B cell (primary cell): ENCODE results near the gene PAPPA. TPM values are rescaled to one million over a fixed set of nuclear protein-coding genes. Genes with fewer than 3 reads are reported as not detected.

Experiments
- ATAC-seq: fragments of 200-7000 bp; cut with Tn5 transposase; one replicate; pipeline ENCODE4 v1.10.0; 2021; ENCODE audit warnings: low read depth, mild to moderate bottlenecking, moderate number of reproducible peaks, moderate library complexity
- CTCF ChIA-PET: fragments of 350-600 bp; sonication (Branson Sonifier 250); formaldehyde crosslinking; loops from one replicate; lab custom pipeline; 2021; ENCODE audit warnings: antibody characterized with exemption, inconsistent platforms; lab: Charles Lee
- POLR2A ChIA-PET: fragments of 350-600 bp; sonication (Branson Sonifier 250); formaldehyde crosslinking; loops from one replicate; lab custom pipeline; 2021; ENCODE audit warnings: antibody characterized with exemption; lab: Charles Lee
- DNase-seq: peaks from one replicate; pipeline ENCODE4 v3.0.0; 2013
- H2AFZ ChIP-seq: 2 replicates; pipeline ENCODE4 v1.6.1; 2012; ENCODE audit warnings: mild to moderate bottlenecking, low read depth, low read length; ENCODE audit not compliant: insufficient read depth, poor library complexity, severe bottlenecking
- H3K27ac ChIP-seq, 2 donors: 1 replicate in 1 of 2; 2 replicates in 1 of 2; pipeline ENCODE4 v1.5.1; 2012 to 2013; ENCODE audit warnings: low read length in 2 of 2, mild to moderate bottlenecking in 2 of 2, moderate library complexity in 1 of 2
- H3K27me3 ChIP-seq, 4 experiments: fragments of 200-600 bp in 1 of 4; sonication (generic) in 1 of 4; replicated peaks in 1 of 4; 1 replicate in 2 of 4; 2 replicates in 2 of 4; pipeline versions ENCODE4 v1.6.1 to v1.7.0; 2013 to 2016; ENCODE audit warnings: low read length in 3 of 4, mild to moderate bottlenecking in 2 of 4, mixed read lengths in 1 of 4, moderate library complexity in 1 of 4; ENCODE audit not compliant: insufficient read depth in 4 of 4, control insufficient read depth in 3 of 4; ENCODE audit errors: control extremely low read depth in 1 of 4
- H3K36me3 ChIP-seq, 2 experiments: replicated peaks in 1 of 2; 1 replicate in 1 of 2; 2 replicates in 1 of 2; pipeline versions ENCODE4 v1.6.1 to v1.7.1; 2013; ENCODE audit warnings: low read length in 1 of 2; ENCODE audit not compliant: insufficient read depth in 2 of 2, control insufficient read depth in 1 of 2; ENCODE audit errors: control extremely low read depth in 1 of 2, extremely low read depth in 1 of 2
- H3K4me1 ChIP-seq, 2 donors: fragments of 200-600 bp in 1 of 2; sonication (generic) in 1 of 2; 1 replicate in 1 of 2; 2 replicates in 1 of 2; pipeline versions ENCODE4 v1.5.1 to v1.6.1; 2013 to 2017; ENCODE audit warnings: low read length in 2 of 2; ENCODE audit not compliant: control insufficient read depth in 2 of 2, insufficient read depth in 2 of 2
- H3K4me2 ChIP-seq: replicated peaks from 2 replicates; pipeline ENCODE3; 2012; ENCODE audit warnings: mild to moderate bottlenecking, low read depth, low read length; ENCODE audit not compliant: poor library complexity, severe bottlenecking
- H3K4me3 ChIP-seq, 5 experiments: fragments of 200-600 bp in 1 of 5; sonication (generic) in 1 of 5; 1 replicate in 3 of 5; 2 replicates in 2 of 5; pipeline versions ENCODE4 v1.5.1 to v1.7.0; 2011 to 2016; ENCODE audit warnings: low read length in 4 of 5, mild to moderate bottlenecking in 4 of 5, low read depth in 2 of 5, control low read depth in 1 of 5, moderate library complexity in 1 of 5; ENCODE audit not compliant: insufficient read depth in 1 of 5; ENCODE audit errors: control extremely low read depth in 1 of 5, extremely low read depth in 1 of 5
- H3K79me2 ChIP-seq: fragments of 200-600 bp; sonication (generic); one replicate; pipeline ENCODE4 v1.6.0; 2016; ENCODE audit warnings: low read length; ENCODE audit not compliant: control insufficient read depth, insufficient read depth
- H3K9ac ChIP-seq: fragments of 200-600 bp; sonication (generic); 2 replicates; pipeline ENCODE4 v1.6.1; 2017; ENCODE audit warnings: mild to moderate bottlenecking, low read length, moderate library complexity
- H3K9me3 ChIP-seq, 3 donors: one replicate each; pipeline versions ENCODE4 v1.6.1 to v1.7.1; 2013; ENCODE audit warnings: low read length in 2 of 3; ENCODE audit not compliant: control insufficient read depth in 2 of 3, insufficient read depth in 1 of 3; ENCODE audit errors: control extremely low read depth in 1 of 3
- H4K20me1 ChIP-seq: 2 replicates; pipeline ENCODE4 v1.6.0; 2012; ENCODE audit warnings: mild to moderate bottlenecking, low read length; ENCODE audit not compliant: insufficient read depth, control insufficient read depth, poor library complexity, severe bottlenecking
- H3K27ac Mint-ChIP-seq: one replicate; pipeline ENCODE4 v1.8.0; 2021; ENCODE audit warnings: mixed read lengths
- H3K27me3 Mint-ChIP-seq: one replicate; pipeline ENCODE4 v1.8.0; 2021; ENCODE audit warnings: mixed read lengths
- H3K4me1 Mint-ChIP-seq: one replicate; pipeline ENCODE4 v1.8.0; 2021; ENCODE audit warnings: mixed read lengths
- H3K4me3 Mint-ChIP-seq: one replicate; pipeline ENCODE4 v1.8.0; 2021; ENCODE audit warnings: mixed read lengths
- H3K9me3 Mint-ChIP-seq: one replicate; pipeline ENCODE4 v1.8.0; 2022; ENCODE audit warnings: mixed read lengths; ENCODE audit not compliant: insufficient read depth
- EZH2 ChIP-seq: IDR thresholded peaks from 2 replicates; pipeline ENCODE4 v1.6.1; 2012; ENCODE audit warnings: borderline replicate concordance, low read depth, mild to moderate bottlenecking, moderate library complexity, low read length; ENCODE audit not compliant: insufficient read depth, poor library complexity, severe bottlenecking
- WGBS: methylation state at CpG from one replicate; pipeline ENCODE4 v1.1.5; 2013; ENCODE audit warnings: missing lambda C conversion rate; ENCODE audit not compliant: insufficient coverage; 5-methylcytosine and 5-hydroxymethylcytosine counted together
- intact Hi-C: fragments of 100-400 bp; cut with micrococcal nuclease; formaldehyde crosslinking; loops from one replicate; pipeline ENCODE4 v1.10.0; 2022
- polyA plus RNA-seq: library from polyadenylated mRNA; depleted of rRNA; stranded (reverse); fragments of >200 nt; gene quantifications from 2 replicates; pipeline ENCODE4 v1.2.3, GENCODE V29; 2012
- total RNA-seq, 2 donors: library from RNA; stranded (reverse); fragments of 120-200 nt in 1 of 2; gene quantifications; 1 replicate in 1 of 2; 2 replicates in 1 of 2; pipeline versions ENCODE4 v1.2.3 to v1.2.4, GENCODE V29; 2013 to 2022
- TF ChIP-seq, protein P1 (sequence below): fragments of 200-600 bp; IDR thresholded peaks from one replicate; pipeline ENCODE4 v1.8.0; 2022; ENCODE audit warnings: antibody characterized with exemption, mild to moderate bottlenecking

PAPPA gene
- total and polyA plus RNA-seq, 2 donors (not counting 1 experiment from before 2014, with no cell fraction given), result not detected

DNA sequence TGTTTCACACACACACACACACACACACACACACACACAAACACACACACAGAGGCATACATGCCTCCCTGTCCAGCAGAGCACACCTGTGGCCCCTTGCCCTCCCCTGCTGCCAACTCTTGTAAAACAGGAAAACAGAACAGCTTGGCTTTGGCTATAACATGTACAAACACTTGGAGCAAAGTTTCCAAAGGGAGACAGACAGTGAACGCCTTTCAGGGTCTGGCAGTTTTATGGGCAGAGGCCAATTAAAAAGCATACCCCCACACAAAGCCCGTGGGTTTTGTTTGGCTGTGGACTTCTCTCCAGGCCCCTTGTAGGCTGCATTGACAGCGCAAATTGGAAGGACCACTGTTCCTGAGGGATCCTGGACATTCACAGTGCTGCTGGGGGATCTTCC, 265.6 kb downstream of the PAPPA start:
- Histone ChIP-seq H3K27me3 (no peaks in the 10 kb centered on the region), H3K4me2 (no peak overlapping the region), H3K79me2 (no peaks in the 10 kb centered on the region), H3K27ac (no peak overlapping the region), H3K36me3 (no peaks in the 10 kb centered on the region), H2AFZ (no peak overlapping the region), H3K4me3 (no peak overlapping the region), H3K4me1 (no peaks in the 10 kb centered on the region), H4K20me1 (no peaks in the 10 kb centered on the region), H3K9me3 (no peaks in the 10 kb centered on the region), H3K9ac (no peak overlapping the region)
- no peak overlapping the region for H3K27ac Mint-ChIP-seq
- POLR2A ChIA-PET, result no interaction called here
- ATAC-seq (no peak), DNase-seq (no peak)
- intact Hi-C loops, result no loop called here
- no peaks in the 10 kb centered on the region for H3K4me1 Mint-ChIP-seq
- CTCF ChIA-PET, result no interaction called here
- no peaks in the 10 kb centered on the region for H3K9me3 Mint-ChIP-seq
- H3K27me3 Mint-ChIP-seq, result no peaks in the 10 kb centered on the region
- WGBS, result 57% methylated on average over 3 of the region's 3 CpGs
- no peak overlapping the region for H3K4me3 Mint-ChIP-seq
- no peak for TF ChIP-seq EZH2
- TF ChIP-seq, protein P1, sequence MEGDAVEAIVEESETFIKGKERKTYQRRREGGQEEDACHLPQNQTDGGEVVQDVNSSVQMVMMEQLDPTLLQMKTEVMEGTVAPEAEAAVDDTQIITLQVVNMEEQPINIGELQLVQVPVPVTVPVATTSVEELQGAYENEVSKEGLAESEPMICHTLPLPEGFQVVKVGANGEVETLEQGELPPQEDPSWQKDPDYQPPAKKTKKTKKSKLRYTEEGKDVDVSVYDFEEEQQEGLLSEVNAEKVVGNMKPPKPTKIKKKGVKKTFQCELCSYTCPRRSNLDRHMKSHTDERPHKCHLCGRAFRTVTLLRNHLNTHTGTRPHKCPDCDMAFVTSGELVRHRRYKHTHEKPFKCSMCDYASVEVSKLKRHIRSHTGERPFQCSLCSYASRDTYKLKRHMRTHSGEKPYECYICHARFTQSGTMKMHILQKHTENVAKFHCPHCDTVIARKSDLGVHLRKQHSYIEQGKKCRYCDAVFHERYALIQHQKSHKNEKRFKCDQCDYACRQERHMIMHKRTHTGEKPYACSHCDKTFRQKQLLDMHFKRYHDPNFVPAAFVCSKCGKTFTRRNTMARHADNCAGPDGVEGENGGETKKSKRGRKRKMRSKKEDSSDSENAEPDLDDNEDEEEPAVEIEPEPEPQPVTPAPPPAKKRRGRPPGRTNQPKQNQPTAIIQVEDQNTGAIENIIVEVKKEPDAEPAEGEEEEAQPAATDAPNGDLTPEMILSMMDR, result no peak

DNA sequence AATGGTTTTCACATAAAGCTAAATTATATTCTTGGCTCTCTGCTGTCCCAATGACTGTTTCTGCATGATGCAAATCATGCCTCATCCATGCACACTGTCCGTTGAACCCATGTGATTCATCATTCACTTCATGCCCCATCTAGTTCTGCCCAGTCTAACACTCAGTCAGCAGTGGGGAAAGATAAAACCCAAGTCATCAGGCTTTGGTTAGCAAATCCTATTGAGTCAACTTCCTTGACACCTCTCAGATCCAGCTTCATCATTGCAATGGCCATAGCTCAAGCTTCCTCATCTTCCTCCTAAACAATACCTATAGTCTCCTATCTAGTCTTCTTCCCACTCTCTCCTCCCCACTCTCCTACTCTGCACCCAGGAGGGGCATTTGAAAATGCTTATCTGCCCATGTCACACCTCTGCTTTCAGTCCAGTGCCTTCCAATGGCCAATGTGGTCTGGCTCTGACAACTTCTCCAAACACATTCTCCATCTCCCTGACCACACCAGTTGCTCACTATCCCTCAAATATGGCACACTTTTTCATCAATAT, 267.5 kb downstream of the PAPPA start:
- no peaks in the 10 kb centered on the region for H3K79me2 ChIP-seq
- no peak overlapping the region for H3K9ac ChIP-seq
- no peak overlapping the region for H3K4me3 ChIP-seq
- ChIA-PET CTCF (no interaction called here), POLR2A (no interaction called here)
- no peaks in the 10 kb centered on the region for H3K9me3 Mint-ChIP-seq
- no peak overlapping the region for H2AFZ ChIP-seq
- no peaks in the 10 kb centered on the region for H3K27me3 Mint-ChIP-seq
- TF ChIP-seq, protein P1, result no peak
- TF ChIP-seq EZH2, result no peak
- H3K4me1 Mint-ChIP-seq, result no peaks in the 10 kb centered on the region
- H3K9me3 ChIP-seq, result peaks cover 0 to 3% (median 0%) of the 10 kb centered on the region in 3 donors
- intact Hi-C loops, result no loop called here
- ATAC-seq, result no peak
- H4K20me1 ChIP-seq, result no peaks in the 10 kb centered on the region
- no peaks in the 10 kb centered on the region for H3K36me3 ChIP-seq
- no peaks in the 10 kb centered on the region for H3K27me3 ChIP-seq
- H3K4me2 ChIP-seq, result no peak overlapping the region
- no peak overlapping the region for H3K4me3 Mint-ChIP-seq
- H3K27ac Mint-ChIP-seq, result no peak overlapping the region
- DNase-seq, result no peak
- no peak overlapping the region for H3K27ac ChIP-seq
- 92% methylated on average over 1 of the region's 1 CpG for WGBS
- H3K4me1 ChIP-seq, result no peaks in the 10 kb centered on the region
